ENCODE data around the gene ARSD. TPM values are rescaled to one million over a fixed set of nuclear protein-coding genes. Genes with fewer than 3 reads are reported as not detected.
"Not testable (repeated sequence)": the region's sequence is repeated elsewhere in the genome, so short reads cannot be mapped to it uniquely, and the experiment has no call there.

ARSD gene
- total RNA-seq, 2 donors from 2014 or later, result 13.2 to 25.3 TPM

DNA sequence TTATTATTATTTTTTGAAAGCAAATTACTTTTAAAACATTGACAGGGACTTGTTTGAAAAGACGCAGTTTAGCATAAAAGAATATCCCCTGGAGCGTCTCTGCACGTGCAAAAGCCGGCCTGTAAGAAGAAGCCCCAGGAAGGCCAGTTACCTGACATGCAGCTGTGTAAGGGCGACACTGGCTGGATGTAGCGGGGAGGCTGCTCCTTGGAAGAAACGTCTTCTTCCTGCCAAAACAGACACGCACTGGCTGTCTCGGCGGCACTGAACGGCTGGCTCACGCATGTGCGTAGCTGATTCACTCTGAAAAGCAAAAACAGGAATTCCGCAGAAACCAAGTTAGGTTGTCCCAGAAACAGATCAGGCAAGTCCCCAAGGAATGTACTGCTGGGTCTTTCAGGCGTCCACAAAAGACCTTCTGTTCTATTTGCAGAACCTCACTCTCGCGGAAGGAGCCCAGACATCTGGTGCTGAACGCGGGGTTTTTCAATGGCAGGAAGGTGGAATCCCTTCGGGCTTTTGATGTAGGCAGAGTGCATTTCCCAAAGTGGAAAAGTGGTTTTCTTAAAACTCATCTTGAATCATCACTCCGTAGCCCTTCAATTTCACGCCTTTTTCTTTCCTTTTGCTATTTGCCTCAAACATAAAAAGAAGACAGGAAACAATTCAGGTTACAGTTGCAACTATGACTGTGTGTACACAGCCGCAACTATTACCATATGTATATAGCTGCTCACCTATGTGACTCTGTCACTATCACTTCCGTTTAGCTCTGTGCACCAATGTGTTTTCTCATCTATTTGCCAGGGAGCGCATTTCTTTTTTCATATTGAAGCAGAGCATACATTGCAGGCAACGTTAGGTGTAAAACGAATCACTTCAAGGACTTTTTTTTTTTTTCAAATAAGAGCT is 39.1 kb upstream of the ARSD start:
- DNase-seq (ENCODE audit: low spot score) (no peak), ATAC-seq (ENCODE audit: insufficient number of reproducible peaks, low FRiP score, low read depth) (no peak)
- Histone ChIP-seq H3K4me3 (peak overlapping the region; percentile 64), H3K4me1 (ENCODE audit: control insufficient read depth in 1 of 2, low read depth in 2 of 2) (no peaks in the 10 kb centered on the region), H3K36me3 (no peaks in the 10 kb centered on the region), H3K9me3 (no peaks in the 10 kb centered on the region), H3K27me3 (replicated peaks; ENCODE audit: insufficient read depth) (no peaks in the 10 kb centered on the region), H3K27ac (no peak overlapping the region)
- TF ChIP-seq, protein P1, sequence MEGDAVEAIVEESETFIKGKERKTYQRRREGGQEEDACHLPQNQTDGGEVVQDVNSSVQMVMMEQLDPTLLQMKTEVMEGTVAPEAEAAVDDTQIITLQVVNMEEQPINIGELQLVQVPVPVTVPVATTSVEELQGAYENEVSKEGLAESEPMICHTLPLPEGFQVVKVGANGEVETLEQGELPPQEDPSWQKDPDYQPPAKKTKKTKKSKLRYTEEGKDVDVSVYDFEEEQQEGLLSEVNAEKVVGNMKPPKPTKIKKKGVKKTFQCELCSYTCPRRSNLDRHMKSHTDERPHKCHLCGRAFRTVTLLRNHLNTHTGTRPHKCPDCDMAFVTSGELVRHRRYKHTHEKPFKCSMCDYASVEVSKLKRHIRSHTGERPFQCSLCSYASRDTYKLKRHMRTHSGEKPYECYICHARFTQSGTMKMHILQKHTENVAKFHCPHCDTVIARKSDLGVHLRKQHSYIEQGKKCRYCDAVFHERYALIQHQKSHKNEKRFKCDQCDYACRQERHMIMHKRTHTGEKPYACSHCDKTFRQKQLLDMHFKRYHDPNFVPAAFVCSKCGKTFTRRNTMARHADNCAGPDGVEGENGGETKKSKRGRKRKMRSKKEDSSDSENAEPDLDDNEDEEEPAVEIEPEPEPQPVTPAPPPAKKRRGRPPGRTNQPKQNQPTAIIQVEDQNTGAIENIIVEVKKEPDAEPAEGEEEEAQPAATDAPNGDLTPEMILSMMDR (IDR thresholded peaks at IDR 0.05), result no peak

DNA sequence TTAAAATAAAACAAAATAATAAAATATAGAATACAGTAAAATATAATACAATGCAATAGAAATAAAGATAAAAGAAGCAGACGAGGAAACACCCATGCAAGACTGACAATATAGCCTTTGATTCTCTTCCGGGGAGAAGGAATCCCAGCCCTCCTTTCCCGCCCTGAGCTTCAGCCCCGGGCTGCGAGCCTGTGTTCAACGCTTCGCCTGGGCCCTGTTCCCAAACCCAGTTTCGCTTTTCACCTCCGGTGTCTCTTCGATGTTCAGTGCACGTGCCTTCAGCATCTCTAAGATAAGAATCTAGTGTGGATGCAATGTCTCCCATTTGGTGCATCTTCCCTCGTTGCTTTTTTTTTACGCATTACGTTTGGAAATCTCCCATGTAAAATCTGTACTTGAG is 38.4 kb upstream of the ARSD start:
- peak overlapping the region; percentile 64 for H3K4me3 ChIP-seq
- ATAC-seq (ENCODE audit: insufficient number of reproducible peaks, low FRiP score, low read depth) (no peak), DNase-seq (ENCODE audit: low spot score) (no peak)
- H3K4me1 ChIP-seq (ENCODE audit: control insufficient read depth in 1 of 2, low read depth in 2 of 2), result no peaks in the 10 kb centered on the region
- TF ChIP-seq, protein P1 (IDR thresholded peaks at IDR 0.05), result no peak
- H3K27me3 ChIP-seq (replicated peaks; ENCODE audit: insufficient read depth), result no peaks in the 10 kb centered on the region
- H3K36me3 ChIP-seq, result no peaks in the 10 kb centered on the region
- H3K27ac ChIP-seq, result no peak overlapping the region
- H3K9me3 ChIP-seq, result no peaks in the 10 kb centered on the region

DNA sequence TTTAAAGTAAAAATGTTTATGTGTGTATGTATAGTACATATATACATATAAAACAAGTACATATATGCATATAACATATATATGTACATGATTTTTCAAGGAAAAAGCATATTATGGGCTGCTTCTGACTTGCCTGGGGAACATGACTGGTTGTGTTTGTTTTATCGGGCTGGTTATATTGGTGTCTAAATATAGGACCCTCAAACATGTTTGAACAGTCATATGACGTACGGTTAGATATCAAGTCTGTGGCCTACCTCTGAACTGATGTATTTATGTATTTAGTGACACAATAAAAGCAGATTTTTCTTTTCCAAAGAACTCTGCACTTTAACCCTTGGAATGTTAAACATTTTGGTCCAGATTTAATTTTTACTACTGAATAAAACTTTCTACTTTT is 37.9 kb upstream of the ARSD start:
- ATAC-seq (ENCODE audit: insufficient number of reproducible peaks, low FRiP score, low read depth), result no peak
- no peaks in the 10 kb centered on the region for H3K36me3 ChIP-seq
- no peak for DNase-seq (ENCODE audit: low spot score)
- no peaks in the 10 kb centered on the region for H3K4me1 ChIP-seq (ENCODE audit: control insufficient read depth in 1 of 2, low read depth in 2 of 2)
- no peak overlapping the region for H3K27ac ChIP-seq
- no peaks in the 10 kb centered on the region for H3K27me3 ChIP-seq (replicated peaks; ENCODE audit: insufficient read depth)
- no peak overlapping the region for H3K4me3 ChIP-seq
- H3K9me3 ChIP-seq, result no peaks in the 10 kb centered on the region
- TF ChIP-seq, protein P1 (IDR thresholded peaks at IDR 0.05), result no peak

DNA sequence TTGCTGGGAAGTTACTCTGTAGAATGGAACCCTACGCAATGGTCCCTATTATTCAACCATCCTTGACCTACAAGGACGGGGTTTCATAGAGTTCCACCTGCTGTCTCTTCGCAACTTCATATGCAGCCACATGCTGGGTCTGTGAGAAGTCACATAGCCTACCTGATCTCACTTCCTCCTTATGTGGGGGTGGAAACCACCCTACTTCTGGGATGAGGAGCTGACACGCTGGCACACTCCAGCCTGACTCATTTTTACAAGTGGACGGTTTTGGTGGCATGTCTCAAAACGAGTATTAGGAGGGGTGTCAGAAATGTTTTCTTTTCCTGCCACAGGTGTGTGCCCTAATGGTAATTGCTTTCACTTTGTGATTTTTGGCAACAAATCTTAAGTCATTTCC is 36.8 kb upstream of the ARSD start:
- no peaks in the 10 kb centered on the region for H3K9me3 ChIP-seq
- no peak overlapping the region for H3K4me3 ChIP-seq
- H3K36me3 ChIP-seq, result no peaks in the 10 kb centered on the region
- TF ChIP-seq, protein P1 (IDR thresholded peaks at IDR 0.05), result no peak
- no peak overlapping the region for H3K27ac ChIP-seq
- DNase-seq (ENCODE audit: low spot score), result no peak
- no peak for ATAC-seq (ENCODE audit: insufficient number of reproducible peaks, low FRiP score, low read depth)
- H3K4me1 ChIP-seq (ENCODE audit: control insufficient read depth in 1 of 2, low read depth in 2 of 2), result no peaks in the 10 kb centered on the region
- H3K27me3 ChIP-seq (replicated peaks; ENCODE audit: insufficient read depth), result no peaks in the 10 kb centered on the region

- H3K36me3 ChIP-seq; DNase-seq (ENCODE audit: low spot score); ATAC-seq (ENCODE audit: insufficient number of reproducible peaks, low FRiP score, low read depth); H3K4me3 ChIP-seq; H3K9me3 ChIP-seq; H3K27me3 ChIP-seq (replicated peaks; ENCODE audit: insufficient read depth); H3K4me1 ChIP-seq (ENCODE audit: control insufficient read depth in 1 of 2, low read depth in 2 of 2): not testable (repeated sequence)
- peak overlapping the region; percentile 65 to 76 for H3K27ac ChIP-seq
Measured at GRCh38 chrX:2963992-2964794, 35.1 kb upstream of the ARSD start.

- not testable (repeated sequence) for H3K4me3 ChIP-seq; H3K4me1 ChIP-seq (ENCODE audit: control insufficient read depth in 1 of 2, low read depth in 2 of 2); H3K27me3 ChIP-seq (replicated peaks; ENCODE audit: insufficient read depth); H3K36me3 ChIP-seq; DNase-seq (ENCODE audit: low spot score); ATAC-seq (ENCODE audit: insufficient number of reproducible peaks, low FRiP score, low read depth); H3K9me3 ChIP-seq
- H3K27ac ChIP-seq, result peak overlapping the region; percentile 65 to 76
Measured at GRCh38 chrX:2963449-2963848, 34.3 kb upstream of the ARSD start.
